ENCODE measurements around the gene SDHAF1.

SDHAF1 gene

DNA sequence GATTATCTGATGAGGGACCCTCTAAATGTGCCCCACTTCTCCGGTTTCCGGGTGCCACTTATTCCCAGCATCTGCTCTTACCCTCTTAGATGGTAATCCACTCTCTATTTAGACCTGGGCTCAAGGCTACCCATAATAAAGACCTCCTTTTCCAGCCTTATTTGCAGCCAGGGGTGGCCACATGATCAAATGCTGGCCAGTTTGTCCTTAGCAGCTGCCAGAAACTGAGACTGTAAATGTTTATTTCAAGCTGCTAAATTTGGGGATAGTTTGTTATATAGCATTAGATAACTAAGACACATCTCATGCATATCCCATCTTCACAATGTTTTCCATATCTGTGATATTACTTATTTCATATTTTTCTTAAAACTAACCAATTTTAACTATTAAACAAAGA is 49.0 kb downstream of the SDHAF1 start:
- TF ChIP-seq, protein P1, sequence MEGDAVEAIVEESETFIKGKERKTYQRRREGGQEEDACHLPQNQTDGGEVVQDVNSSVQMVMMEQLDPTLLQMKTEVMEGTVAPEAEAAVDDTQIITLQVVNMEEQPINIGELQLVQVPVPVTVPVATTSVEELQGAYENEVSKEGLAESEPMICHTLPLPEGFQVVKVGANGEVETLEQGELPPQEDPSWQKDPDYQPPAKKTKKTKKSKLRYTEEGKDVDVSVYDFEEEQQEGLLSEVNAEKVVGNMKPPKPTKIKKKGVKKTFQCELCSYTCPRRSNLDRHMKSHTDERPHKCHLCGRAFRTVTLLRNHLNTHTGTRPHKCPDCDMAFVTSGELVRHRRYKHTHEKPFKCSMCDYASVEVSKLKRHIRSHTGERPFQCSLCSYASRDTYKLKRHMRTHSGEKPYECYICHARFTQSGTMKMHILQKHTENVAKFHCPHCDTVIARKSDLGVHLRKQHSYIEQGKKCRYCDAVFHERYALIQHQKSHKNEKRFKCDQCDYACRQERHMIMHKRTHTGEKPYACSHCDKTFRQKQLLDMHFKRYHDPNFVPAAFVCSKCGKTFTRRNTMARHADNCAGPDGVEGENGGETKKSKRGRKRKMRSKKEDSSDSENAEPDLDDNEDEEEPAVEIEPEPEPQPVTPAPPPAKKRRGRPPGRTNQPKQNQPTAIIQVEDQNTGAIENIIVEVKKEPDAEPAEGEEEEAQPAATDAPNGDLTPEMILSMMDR (IDR thresholded peaks at IDR 0.05; ENCODE audit: extremely low read depth, insufficient read depth, missing control alignments): no peak
- in situ Hi-C loops (cut with MboI; ENCODE audit: low pct_unique_long_range_greater_than_20kb, low sequenced_read_pairs, unreplicated experiment): no loop called here
- DNase-seq (ENCODE audit: low spot score): no peak

Measured in GM13977 (cell line).